ENCODE results near the gene VPS26C.
A peak's percentile ranks its signal among the peaks of the same experiment; 100 is the strongest.
"Not testable (repeated sequence)": the region's sequence is repeated elsewhere in the genome, so short reads cannot be mapped to it uniquely, and the experiment has no call there.

Gene VPS26C

DNA sequence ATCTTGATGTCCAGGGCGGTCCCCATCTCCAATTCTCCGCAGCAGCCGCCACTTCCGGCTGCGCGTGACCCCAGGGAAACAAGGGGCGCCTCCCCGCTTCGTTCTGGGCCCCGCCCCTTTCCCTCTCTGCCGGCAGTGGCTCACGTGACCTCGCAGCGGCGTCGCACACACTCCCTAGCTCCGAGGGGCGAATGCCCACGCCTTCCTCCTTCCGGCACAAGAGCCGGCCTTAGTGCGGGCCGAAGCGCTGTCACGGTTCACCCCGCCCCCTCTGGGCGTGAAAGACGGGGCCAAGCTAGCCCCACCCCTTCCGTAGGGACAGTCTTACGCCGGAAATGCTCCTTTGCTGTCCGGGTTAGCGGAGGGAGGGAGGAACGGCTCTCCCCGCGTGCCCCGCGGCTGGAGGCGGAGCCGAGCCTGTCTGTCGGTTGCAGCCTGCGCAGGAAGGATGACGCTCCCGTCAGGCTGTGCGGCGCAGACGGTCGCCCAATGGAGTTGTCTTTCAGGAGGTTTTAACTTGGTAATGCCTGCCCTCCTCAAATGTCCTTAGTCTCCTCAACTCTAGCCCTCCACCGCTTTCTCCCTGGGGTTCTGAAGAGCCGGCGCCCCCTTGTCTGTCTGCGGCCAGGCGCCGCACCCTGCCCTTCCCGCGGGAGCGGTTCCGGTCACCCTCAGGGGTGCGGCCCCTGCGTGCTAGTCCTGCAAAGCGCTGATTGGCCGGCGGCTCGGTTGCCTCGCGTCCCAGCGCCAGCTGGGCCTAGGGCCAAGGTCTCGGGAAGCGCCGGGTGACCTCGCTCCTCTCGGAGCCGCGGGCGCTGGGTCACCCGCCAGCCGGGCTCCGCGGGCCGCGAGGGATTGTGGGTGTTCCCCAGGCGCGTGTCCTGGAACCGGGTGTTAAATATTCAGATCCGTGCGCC lies at the start of gene VPS26C:
Gene VPS26C, minus strand, starts transcription at position 66 of the 917 bp plus-strand sequence. Its CDS starts 40 bp downstream, at position 26.
- H3K4me3 ChIP-seq (ENCODE audit: low read depth, low read length) = peak within 1 kb of the TSS; percentile 60
- peak; percentile 100 for DNase-seq (ENCODE audit: low read depth, low spot score)
- in situ Hi-C loops (cut with HindIII; ENCODE audit: low sequenced_read_pairs) = no loop called here
- TF ChIP-seq, protein P1, sequence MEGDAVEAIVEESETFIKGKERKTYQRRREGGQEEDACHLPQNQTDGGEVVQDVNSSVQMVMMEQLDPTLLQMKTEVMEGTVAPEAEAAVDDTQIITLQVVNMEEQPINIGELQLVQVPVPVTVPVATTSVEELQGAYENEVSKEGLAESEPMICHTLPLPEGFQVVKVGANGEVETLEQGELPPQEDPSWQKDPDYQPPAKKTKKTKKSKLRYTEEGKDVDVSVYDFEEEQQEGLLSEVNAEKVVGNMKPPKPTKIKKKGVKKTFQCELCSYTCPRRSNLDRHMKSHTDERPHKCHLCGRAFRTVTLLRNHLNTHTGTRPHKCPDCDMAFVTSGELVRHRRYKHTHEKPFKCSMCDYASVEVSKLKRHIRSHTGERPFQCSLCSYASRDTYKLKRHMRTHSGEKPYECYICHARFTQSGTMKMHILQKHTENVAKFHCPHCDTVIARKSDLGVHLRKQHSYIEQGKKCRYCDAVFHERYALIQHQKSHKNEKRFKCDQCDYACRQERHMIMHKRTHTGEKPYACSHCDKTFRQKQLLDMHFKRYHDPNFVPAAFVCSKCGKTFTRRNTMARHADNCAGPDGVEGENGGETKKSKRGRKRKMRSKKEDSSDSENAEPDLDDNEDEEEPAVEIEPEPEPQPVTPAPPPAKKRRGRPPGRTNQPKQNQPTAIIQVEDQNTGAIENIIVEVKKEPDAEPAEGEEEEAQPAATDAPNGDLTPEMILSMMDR (IDR thresholded peaks at IDR 0.05; ENCODE audit: low read depth, low read length) = no peak

DNA sequence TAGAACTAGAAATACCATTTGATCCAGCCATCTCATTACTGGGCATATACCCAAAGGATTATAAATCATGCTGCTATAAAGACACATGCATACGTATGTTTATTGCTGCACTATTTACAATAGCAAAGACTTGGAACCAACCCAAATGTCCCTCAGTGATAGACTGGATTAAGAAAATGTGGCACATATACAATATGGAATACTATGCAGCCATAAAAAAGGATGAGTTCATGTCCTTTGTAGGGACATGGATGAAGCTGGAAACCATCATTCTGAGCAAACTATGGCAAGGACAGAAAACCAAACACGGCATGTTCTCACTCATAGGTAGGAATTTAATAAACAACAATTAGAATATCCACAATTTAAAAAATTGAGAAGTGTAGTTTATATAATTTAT lies 48.9 kb upstream of the VPS26C start:
- DNase-seq (ENCODE audit: low read depth, low spot score); H3K4me3 ChIP-seq (ENCODE audit: low read depth, low read length); in situ Hi-C loops (cut with HindIII; ENCODE audit: low sequenced_read_pairs): not testable (repeated sequence)

DNA sequence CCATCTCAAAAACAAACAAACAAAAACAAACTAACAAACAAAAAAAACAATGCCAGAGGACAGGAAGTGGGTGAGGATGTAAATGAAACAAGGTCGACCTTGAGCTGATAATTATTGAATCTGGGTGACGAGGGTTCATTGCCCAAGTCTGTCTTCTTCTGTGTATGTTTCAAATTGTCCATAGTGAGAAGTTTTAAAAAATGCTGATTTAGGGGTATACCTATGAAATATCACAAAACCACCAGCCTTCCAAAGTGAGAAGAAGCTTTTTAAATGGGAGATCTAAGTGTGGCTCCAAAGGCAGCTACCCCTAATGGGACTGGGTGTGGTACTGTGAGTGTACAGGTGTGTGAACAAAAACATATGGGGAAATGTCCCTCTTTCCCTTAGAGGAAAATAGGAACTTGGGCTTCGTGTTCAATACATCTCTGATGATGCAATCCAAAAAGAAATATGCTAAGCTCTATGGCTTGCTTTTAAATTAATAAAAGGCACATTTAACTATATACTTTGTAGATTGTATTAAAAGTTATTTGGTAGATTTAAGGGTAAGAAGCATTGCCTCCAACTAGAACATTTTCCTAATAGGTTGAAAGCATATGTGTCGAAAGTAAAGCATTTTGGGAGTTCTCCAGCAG lies 33.1 kb upstream of the VPS26C start:
- in situ Hi-C loops (cut with HindIII; ENCODE audit: low sequenced_read_pairs) = no loop called here
- no peak for DNase-seq (ENCODE audit: low read depth, low spot score)
- H3K4me3 ChIP-seq (ENCODE audit: low read depth, low read length) = no peak overlapping the region
- TF ChIP-seq, protein P1 (IDR thresholded peaks at IDR 0.05; ENCODE audit: low read depth, low read length) = no peak

DNA sequence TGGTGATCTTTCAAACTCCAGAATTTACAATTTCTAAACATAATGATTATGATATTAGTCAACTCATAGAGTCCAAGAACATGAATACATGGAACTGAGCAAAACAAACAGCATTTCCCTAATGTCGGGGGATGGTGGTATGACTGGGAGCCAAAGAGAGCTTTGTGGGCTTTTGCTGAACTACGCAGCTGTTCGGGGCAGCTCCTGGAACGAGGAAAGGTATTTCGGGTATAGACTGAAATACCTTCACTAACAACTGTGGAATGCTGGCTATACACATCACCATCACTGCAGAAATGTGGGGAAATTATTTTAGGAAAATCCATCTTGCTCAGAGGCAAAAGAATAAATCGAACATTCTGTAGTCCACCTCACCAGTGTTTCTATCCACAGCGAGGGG lies 30.2 kb upstream of the VPS26C start:
- TF ChIP-seq, protein P1 (IDR thresholded peaks at IDR 0.05; ENCODE audit: low read depth, low read length) = no peak
- in situ Hi-C loops (cut with HindIII; ENCODE audit: low sequenced_read_pairs) = no loop called here
- DNase-seq (ENCODE audit: low read depth, low spot score) = no peak
- H3K4me3 ChIP-seq (ENCODE audit: low read depth, low read length) = no peak overlapping the region

DNA sequence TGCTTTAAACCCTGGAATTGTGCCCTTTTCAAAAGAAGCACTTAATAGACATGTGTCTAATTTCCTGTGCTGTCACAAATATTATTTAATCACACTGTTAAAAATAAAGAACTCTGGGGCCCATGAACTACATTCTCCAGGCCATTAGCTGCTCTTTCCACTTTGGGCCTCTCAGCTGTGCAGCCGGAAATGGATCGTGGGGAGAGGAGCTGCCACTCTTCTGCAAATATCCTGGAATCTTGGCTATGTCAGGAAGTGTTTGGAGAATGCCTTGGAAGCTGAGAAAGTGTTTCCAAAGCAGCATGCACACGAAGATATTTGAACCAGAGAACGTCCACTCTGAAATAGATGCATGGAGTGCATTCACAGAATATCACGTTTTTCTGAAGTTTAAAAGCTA lies 27.5 kb upstream of the VPS26C start:
- TF ChIP-seq, protein P1 (IDR thresholded peaks at IDR 0.05; ENCODE audit: low read depth, low read length) = no peak
- no peak overlapping the region for H3K4me3 ChIP-seq (ENCODE audit: low read depth, low read length)
- in situ Hi-C loops (cut with HindIII; ENCODE audit: low sequenced_read_pairs) = no loop called here
- no peak for DNase-seq (ENCODE audit: low read depth, low spot score)

DNA sequence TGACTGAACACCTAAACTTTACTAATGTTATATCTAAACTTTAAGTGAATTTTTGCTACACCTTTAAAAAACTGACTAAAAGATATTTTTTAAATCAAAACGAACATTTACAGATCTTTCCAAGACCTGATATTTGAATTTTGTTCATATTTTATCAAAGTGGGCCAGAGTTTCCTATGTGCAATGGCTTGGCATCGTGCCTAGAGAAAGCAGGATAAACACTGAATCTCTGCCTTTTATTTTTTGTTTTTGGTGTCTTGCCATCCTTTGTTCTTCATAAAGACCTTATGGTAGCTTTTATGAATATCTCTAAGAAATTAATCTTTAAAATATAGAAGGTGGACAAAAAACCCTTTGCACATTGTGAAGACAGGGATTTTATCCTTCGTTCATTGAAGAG lies 25.8 kb upstream of the VPS26C start:
- TF ChIP-seq, protein P1 (IDR thresholded peaks at IDR 0.05; ENCODE audit: low read depth, low read length) = no peak
- DNase-seq (ENCODE audit: low read depth, low spot score) = no peak
- in situ Hi-C loops (cut with HindIII; ENCODE audit: low sequenced_read_pairs) = no loop called here

DNA sequence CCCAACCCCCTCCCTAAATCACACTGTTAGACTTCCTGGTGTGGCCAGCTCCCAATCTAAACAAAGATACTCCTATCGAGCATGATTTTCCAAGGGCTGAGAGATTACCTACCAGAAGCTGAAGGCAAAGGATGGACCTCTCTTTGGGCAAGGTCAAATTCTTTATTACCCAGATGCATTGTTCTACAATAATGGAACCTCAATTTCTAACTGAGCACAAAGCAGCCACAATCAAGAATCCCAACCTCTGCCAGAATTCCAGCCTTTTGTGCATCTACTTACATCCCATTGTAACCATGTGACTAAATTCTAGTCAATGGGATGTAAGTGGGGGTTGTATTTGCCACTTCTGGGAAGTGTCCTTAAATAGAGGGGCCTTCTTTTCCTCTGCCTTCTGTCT lies 24.9 kb upstream of the VPS26C start:
- TF ChIP-seq, protein P1 (IDR thresholded peaks at IDR 0.05; ENCODE audit: low read depth, low read length) = no peak
- in situ Hi-C loops (cut with HindIII; ENCODE audit: low sequenced_read_pairs) = no loop called here
- no peak overlapping the region for H3K4me3 ChIP-seq (ENCODE audit: low read depth, low read length)
- no peak for DNase-seq (ENCODE audit: low read depth, low spot score)

More for the DNA sequence above, 25.8 kb upstream of the VPS26C start:
- no peak overlapping the region for H3K4me3 ChIP-seq (ENCODE audit: low read depth, low read length)

DNA sequence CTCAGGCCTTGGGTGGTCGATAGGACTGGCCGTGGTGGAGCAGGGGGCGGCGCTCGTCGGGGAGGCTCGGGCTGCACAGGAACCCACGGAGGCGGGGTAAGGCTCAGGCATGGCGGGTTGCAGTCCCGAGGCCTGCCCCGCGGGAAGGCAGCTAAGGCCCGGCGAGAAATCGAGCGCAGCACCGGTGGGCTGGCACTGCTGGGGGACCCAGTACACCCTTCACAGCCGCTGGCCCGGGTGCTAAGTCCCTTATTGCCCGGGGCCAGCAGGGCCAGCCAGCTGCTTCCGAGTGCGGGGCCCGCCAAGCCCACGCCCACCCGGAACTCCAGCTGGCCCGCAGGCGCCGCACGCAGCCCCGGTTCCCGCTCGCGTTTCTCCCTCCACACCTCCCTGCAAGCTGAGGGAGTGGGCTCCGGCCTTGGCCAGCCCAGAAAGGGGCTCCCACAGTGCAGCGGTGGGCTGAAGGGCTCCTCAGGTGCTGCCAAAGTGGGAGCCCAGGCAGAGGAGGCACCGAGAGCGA lies 16.1 kb upstream of the VPS26C start:
- DNase-seq (ENCODE audit: low read depth, low spot score); in situ Hi-C loops (cut with HindIII; ENCODE audit: low sequenced_read_pairs); H3K4me3 ChIP-seq (ENCODE audit: low read depth, low read length): not testable (repeated sequence)

DNA sequence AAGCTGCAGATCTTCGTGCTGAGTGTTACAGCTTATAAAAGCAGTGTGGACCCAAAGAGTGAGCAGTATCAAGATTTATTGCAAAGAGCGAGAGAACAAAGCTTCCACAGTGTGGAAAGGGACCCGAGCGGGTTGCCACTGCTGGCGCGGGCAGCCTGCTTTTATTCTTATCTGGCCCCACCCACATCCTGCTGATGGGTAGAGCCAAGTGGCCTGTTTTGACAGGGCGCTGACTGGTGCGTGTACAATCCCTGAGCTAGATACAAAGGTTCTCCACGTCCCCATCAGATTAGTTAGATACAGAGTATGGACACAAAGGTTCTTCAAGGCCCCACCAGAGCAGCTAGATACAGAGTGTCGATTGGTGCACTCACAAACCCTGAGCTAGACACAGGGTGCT lies 15.5 kb upstream of the VPS26C start:
- H3K4me3 ChIP-seq (ENCODE audit: low read depth, low read length); DNase-seq (ENCODE audit: low read depth, low spot score); in situ Hi-C loops (cut with HindIII; ENCODE audit: low sequenced_read_pairs): not testable (repeated sequence)
